Measurements from ENCODE around the gene RBM26. TPM values are rescaled to one million over a fixed set of nuclear protein-coding genes. Genes with fewer than 3 reads are reported as not detected.

RBM26 gene
- polyA plus RNA-seq, 3 donors: 3.5 to 25.3 (median 5.0) TPM

GRCh38 chr13:79307866-79308298, 98.2 kb downstream of the RBM26 start:
- intact Hi-C loops (cut with micrococcal nuclease): no loop called here
- peak overlapping the region in 1 of 7 donors; percentile 41 for H3K27ac Mint-ChIP-seq
- TF ChIP-seq CTCF (IDR thresholded peaks at IDR 0.05): no peak
- Histone ChIP-seq H3K9me3 (replicated peaks in 1 of 2; ENCODE audit: control insufficient read depth in 1 of 2, insufficient read depth in 1 of 2, low read length in 2 of 2) (no peaks in the 10 kb centered on the region), H4K20me1 (ENCODE audit: insufficient read depth, low read length) (no peaks in the 10 kb centered on the region), H3K79me2 (ENCODE audit: insufficient read depth, low read length) (no peaks in the 10 kb centered on the region), H3K4me3 (replicated peaks in 1 of 3; ENCODE audit: low read depth in 2 of 3, low read length in 3 of 3) (no peak overlapping the region), H3K4me1 (ENCODE audit: control insufficient read depth in 1 of 2, insufficient read depth in 2 of 2, low read length in 2 of 2) (no peaks in the 10 kb centered on the region), H2AFZ (ENCODE audit: insufficient read depth, low read depth, low read length, poor library complexity, severe bottlenecking) (no peak overlapping the region), H3K9ac (ENCODE audit: insufficient read depth, low read length, poor library complexity, severe bottlenecking) (no peak overlapping the region), H3K27ac (ENCODE audit: low read depth in 1 of 2, low read length in 2 of 2) (no peak overlapping the region), H3K4me2 (replicated peaks; ENCODE audit: extremely low read depth, low read length, poor library complexity, severe bottlenecking) (no peak overlapping the region), H3K36me3 (replicated peaks in 1 of 2; ENCODE audit: control insufficient read depth in 1 of 2, insufficient read depth in 2 of 2, low read length in 2 of 2) (no peaks in the 10 kb centered on the region), H3K27me3 (ENCODE audit: control insufficient read depth in 2 of 2, insufficient read depth in 2 of 2, low read length in 2 of 2) (peaks cover 0 to 2% of the 10 kb centered on the region in 2 donors)
- DNase-seq: no peak
- peaks cover 0 to 6% (median 1%) of the 10 kb centered on the region in 7 donors for H3K9me3 Mint-ChIP-seq
- WGBS (ENCODE audit: insufficient coverage): 80% methylated on average over 2 of the region's 8 CpGs
- no peak overlapping the region for H3K4me3 Mint-ChIP-seq
- peaks cover 2% of the 10 kb centered on the region for H3K4me1 Mint-ChIP-seq
- peaks cover 0 to 7% of the 10 kb centered on the region in 2 donors for H3K36me3 Mint-ChIP-seq
- H3K27me3 Mint-ChIP-seq (ENCODE audit: low read depth in 3 of 3): peaks cover 0 to 8% (median 3%) of the 10 kb centered on the region in 3 donors

GRCh38 chr13:79307433-79307861, 98.6 kb downstream of the RBM26 start:
- H3K4me3 ChIP-seq (replicated peaks in 1 of 3; ENCODE audit: low read depth in 2 of 3, low read length in 3 of 3): no peak overlapping the region
- H3K27ac ChIP-seq (ENCODE audit: low read depth in 1 of 2, low read length in 2 of 2): no peak overlapping the region
- peaks cover 0 to 6% (median 2%) of the 10 kb centered on the region in 7 donors for H3K9me3 Mint-ChIP-seq
- H4K20me1 ChIP-seq (ENCODE audit: insufficient read depth, low read length): no peaks in the 10 kb centered on the region
- H3K4me1 Mint-ChIP-seq: peaks cover 2% of the 10 kb centered on the region
- no peak overlapping the region for H3K9ac ChIP-seq (ENCODE audit: insufficient read depth, low read length, poor library complexity, severe bottlenecking)
- H3K27ac Mint-ChIP-seq: no peak overlapping the region
- H3K36me3 Mint-ChIP-seq: peaks cover 0 to 7% of the 10 kb centered on the region in 2 donors
- intact Hi-C loops (cut with micrococcal nuclease): no loop called here
- no peaks in the 10 kb centered on the region for H3K79me2 ChIP-seq (ENCODE audit: insufficient read depth, low read length)
- TF ChIP-seq CTCF (IDR thresholded peaks at IDR 0.05): no peak
- H2AFZ ChIP-seq (ENCODE audit: insufficient read depth, low read depth, low read length, poor library complexity, severe bottlenecking): no peak overlapping the region
- H3K4me3 Mint-ChIP-seq: no peak overlapping the region
- no peak overlapping the region for H3K4me2 ChIP-seq (replicated peaks; ENCODE audit: extremely low read depth, low read length, poor library complexity, severe bottlenecking)
- no peak for DNase-seq
- no peaks in the 10 kb centered on the region for H3K9me3 ChIP-seq (replicated peaks in 1 of 2; ENCODE audit: control insufficient read depth in 1 of 2, insufficient read depth in 1 of 2, low read length in 2 of 2)
- peaks cover 0 to 2% of the 10 kb centered on the region in 2 donors for H3K27me3 ChIP-seq (ENCODE audit: control insufficient read depth in 2 of 2, insufficient read depth in 2 of 2, low read length in 2 of 2)
- H3K27me3 Mint-ChIP-seq (ENCODE audit: low read depth in 3 of 3): peaks cover 0 to 8% (median 3%) of the 10 kb centered on the region in 3 donors
- no peaks in the 10 kb centered on the region for H3K4me1 ChIP-seq (ENCODE audit: control insufficient read depth in 1 of 2, insufficient read depth in 2 of 2, low read length in 2 of 2)
- no peaks in the 10 kb centered on the region for H3K36me3 ChIP-seq (replicated peaks in 1 of 2; ENCODE audit: control insufficient read depth in 1 of 2, insufficient read depth in 2 of 2, low read length in 2 of 2)
- no CpG with 5 or more reads among the region's 3 CpGs for WGBS (ENCODE audit: insufficient coverage)

Measured in CD14-positive monocyte (primary cell).